Activated naive CD4-positive, alpha-beta T cell treated with anti-CD3 and anti-CD28 coated beads, Interleukin-2, amount 50 U/mL, for 24 hours (primary cell): ENCODE results near the gene SHE.
A peak's percentile ranks its signal among the peaks of the same experiment; 100 is the strongest.
"Not testable (repeated sequence)": the region's sequence is repeated elsewhere in the genome, so short reads cannot be mapped to it uniquely, and the experiment has no call there.

ENCODE experiments used
- H3K27ac Mint-ChIP-seq: one replicate; pipeline ENCODE4 v1.8.0; 2021; ENCODE audit warnings: mild to moderate bottlenecking, mixed read lengths
- H3K27me3 Mint-ChIP-seq: one replicate; pipeline ENCODE4 v1.8.0; 2021; ENCODE audit warnings: mixed read lengths
- H3K36me3 Mint-ChIP-seq: one replicate; pipeline ENCODE4 v1.8.0; 2021; ENCODE audit warnings: mixed read lengths
- H3K4me1 Mint-ChIP-seq: one replicate; pipeline ENCODE4 v1.8.0; 2021; ENCODE audit warnings: mixed read lengths
- H3K4me3 Mint-ChIP-seq: one replicate; pipeline ENCODE4 v1.8.0; 2021; ENCODE audit warnings: mild to moderate bottlenecking, mixed read lengths
- H3K9me3 Mint-ChIP-seq: one replicate; pipeline ENCODE4 v1.8.0; 2021; ENCODE audit warnings: mixed read lengths

SHE gene

GRCh38 chr1:154502066-154502743 lies at the start of gene SHE, which contains the start of gene TDRD10:
TSS of gene SHE (minus strand) at chr1:154502412. CDS start at chr1:154502026, 386 bp downstream.
TSS of gene TDRD10 (plus strand) at chr1:154502219. CDS start at chr1:154506904, 4,685 bp downstream.
- H3K36me3 Mint-ChIP-seq = no peaks in the 10 kb centered on the region
- H3K4me1 Mint-ChIP-seq = peaks cover 5% of the 10 kb centered on the region
- peak within 1 kb of the TSS; percentile 66 for H3K4me3 Mint-ChIP-seq
- H3K27me3 Mint-ChIP-seq = peaks cover 29% of the 10 kb centered on the region
- H3K9me3 Mint-ChIP-seq = no peaks in the 10 kb centered on the region
- peak within 1 kb of the TSS; percentile 59 for H3K27ac Mint-ChIP-seq

DNA sequence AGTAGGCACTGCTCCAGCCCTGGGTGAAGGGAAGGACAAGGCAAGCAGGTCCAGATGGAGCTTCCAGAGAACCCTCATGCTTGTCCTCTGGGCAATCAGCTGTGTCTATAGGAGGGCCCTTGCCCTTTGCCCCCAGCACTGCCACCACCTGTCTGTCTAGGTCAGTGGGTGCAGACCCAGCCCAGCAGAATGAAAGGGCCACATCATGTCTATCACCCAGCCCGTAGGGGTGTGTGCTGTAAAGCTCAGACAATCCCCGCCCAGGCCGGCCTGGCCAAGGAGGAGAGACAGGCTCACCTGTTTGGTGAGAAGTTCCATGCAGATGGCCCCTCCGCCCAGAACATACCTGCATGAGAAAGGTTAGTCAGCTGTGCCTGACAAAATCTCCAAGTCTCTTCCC lies 49.3 kb upstream of the SHE start:
- H3K36me3 Mint-ChIP-seq = peaks cover 17% of the 10 kb centered on the region
- no peak overlapping the region for H3K27ac Mint-ChIP-seq
- no peaks in the 10 kb centered on the region for H3K9me3 Mint-ChIP-seq
- H3K4me1 Mint-ChIP-seq = peaks cover 52% of the 10 kb centered on the region
- no peaks in the 10 kb centered on the region for H3K27me3 Mint-ChIP-seq
- H3K4me3 Mint-ChIP-seq = no peak overlapping the region

DNA sequence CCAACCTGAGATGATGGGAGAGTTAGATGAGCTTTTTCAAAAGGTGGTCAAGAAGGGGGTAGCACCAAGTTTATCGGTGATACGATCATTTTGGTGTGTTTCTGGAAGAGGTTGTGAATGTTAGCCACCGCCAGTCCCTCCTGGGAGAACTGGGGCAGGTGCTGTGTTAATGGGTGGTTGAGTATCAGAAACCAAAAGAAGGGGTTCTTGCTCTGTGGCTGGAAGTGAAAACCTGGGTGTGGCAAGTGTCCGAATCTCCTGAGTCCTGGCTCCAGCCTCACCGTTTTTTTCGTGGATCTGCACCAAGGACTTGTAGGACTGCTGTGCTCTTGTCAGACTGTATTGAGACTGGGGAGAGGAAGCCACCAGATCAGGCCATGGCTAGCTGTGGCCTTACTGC lies 48.4 kb upstream of the SHE start:
- Mint-ChIP-seq H3K36me3 (peaks cover 17% of the 10 kb centered on the region), H3K4me1 (peaks cover 44% of the 10 kb centered on the region), H3K4me3 (no peak overlapping the region), H3K27me3 (no peaks in the 10 kb centered on the region), H3K9me3 (no peaks in the 10 kb centered on the region), H3K27ac (no peak overlapping the region)

- peaks cover 16% of the 10 kb centered on the region for H3K36me3 Mint-ChIP-seq
- H3K27ac Mint-ChIP-seq = no peak overlapping the region
- peaks cover 38% of the 10 kb centered on the region for H3K4me1 Mint-ChIP-seq
- H3K9me3 Mint-ChIP-seq = no peaks in the 10 kb centered on the region
- H3K4me3 Mint-ChIP-seq = no peak overlapping the region
- H3K27me3 Mint-ChIP-seq = no peaks in the 10 kb centered on the region
These were observed 47.9 kb upstream of the SHE start for GRCh38 chr1:154550070-154550469.

DNA sequence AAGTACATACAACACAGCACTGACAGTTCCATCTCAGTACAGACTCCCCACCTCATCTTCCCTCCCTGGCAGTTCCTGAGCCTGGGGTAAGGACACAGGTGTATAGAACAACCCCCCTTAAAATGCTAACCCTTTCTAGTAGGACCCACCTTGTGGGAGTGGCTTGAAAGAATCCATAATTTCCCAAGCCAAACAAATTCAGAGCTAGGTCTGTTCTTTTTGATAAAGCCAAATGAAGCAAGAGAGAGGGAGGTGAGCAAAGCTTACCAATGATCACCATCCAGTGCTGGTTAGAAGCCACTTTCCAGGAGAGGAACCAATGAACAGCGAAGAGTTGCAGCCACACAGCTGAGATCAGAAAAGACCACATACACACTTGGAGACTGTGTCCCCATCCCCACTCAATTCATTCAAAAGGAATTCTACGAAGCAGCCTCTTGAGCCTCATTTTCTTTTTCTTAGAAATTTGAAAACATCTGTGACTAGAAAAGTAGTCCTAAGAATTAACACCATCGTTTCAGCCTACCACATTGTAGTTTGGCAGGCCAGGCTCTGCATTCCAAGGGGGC lies 47.1 kb upstream of the SHE start:
- Mint-ChIP-seq H3K36me3 (peaks cover 13% of the 10 kb centered on the region), H3K27me3 (no peaks in the 10 kb centered on the region)

GRCh38 chr1:154548028-154548427 lies 45.8 kb upstream of the SHE start:
- Mint-ChIP-seq H3K36me3 (peaks cover 9% of the 10 kb centered on the region), H3K27me3 (no peaks in the 10 kb centered on the region), H3K4me1 (peaks cover 29% of the 10 kb centered on the region), H3K9me3 (no peaks in the 10 kb centered on the region), H3K4me3 (no peak overlapping the region), H3K27ac (peak overlapping the region; percentile 14)

More for the DNA sequence above, 47.1 kb upstream of the SHE start:
- no peaks in the 10 kb centered on the region for H3K9me3 Mint-ChIP-seq
- H3K27ac Mint-ChIP-seq = no peak overlapping the region
- H3K4me1 Mint-ChIP-seq = peaks cover 36% of the 10 kb centered on the region
- no peak overlapping the region for H3K4me3 Mint-ChIP-seq

GRCh38 chr1:154547105-154547732 lies 45.0 kb upstream of the SHE start:
- peak overlapping the region; percentile 14 for H3K27ac Mint-ChIP-seq
- no peak overlapping the region for H3K4me3 Mint-ChIP-seq
- H3K9me3 Mint-ChIP-seq = no peaks in the 10 kb centered on the region
- no peaks in the 10 kb centered on the region for H3K27me3 Mint-ChIP-seq
- peaks cover 27% of the 10 kb centered on the region for H3K4me1 Mint-ChIP-seq
- H3K36me3 Mint-ChIP-seq = peaks cover 7% of the 10 kb centered on the region

DNA sequence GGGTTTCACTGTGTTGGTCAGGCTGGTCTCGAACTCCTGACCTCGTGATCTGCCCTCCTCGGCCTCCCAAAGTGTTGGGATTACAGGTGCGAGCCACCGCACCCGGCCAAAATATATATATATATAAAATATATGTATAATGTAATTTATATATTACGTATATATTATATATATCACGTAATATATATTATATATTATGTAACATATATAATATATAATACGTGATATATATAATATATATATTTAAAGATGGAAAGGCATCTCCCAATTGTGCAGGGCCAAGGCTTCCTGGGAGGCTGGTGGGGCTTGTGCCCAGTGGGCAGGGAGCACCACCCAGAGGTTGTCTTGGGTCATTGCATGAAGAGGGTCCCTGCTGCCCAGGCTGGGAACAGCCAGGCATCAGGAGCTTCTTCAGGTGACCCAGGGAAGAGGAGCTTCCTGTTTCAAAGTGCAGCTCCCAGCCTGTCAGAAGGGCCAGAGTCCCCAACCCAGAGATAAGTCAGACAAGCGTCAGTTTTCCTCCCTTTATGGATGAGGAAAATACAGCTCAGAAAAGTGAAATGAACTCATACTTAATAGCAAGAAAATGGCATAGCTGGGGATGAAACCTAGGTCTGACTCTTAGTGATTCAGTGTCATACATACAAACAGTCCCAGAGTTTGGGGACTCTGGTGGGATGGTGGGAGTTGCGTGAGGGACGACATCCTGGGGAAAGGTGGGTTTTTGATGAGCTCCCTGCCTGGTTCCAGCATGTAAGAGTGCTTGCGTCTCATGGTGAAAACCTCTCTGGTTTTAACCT lies 44.3 kb upstream of the SHE start:
- Mint-ChIP-seq H3K4me1 (peaks cover 27% of the 10 kb centered on the region), H3K36me3 (peaks cover 5% of the 10 kb centered on the region), H3K27me3 (no peaks in the 10 kb centered on the region), H3K9me3 (no peaks in the 10 kb centered on the region), H3K27ac (no peak overlapping the region), H3K4me3 (no peak overlapping the region)

DNA sequence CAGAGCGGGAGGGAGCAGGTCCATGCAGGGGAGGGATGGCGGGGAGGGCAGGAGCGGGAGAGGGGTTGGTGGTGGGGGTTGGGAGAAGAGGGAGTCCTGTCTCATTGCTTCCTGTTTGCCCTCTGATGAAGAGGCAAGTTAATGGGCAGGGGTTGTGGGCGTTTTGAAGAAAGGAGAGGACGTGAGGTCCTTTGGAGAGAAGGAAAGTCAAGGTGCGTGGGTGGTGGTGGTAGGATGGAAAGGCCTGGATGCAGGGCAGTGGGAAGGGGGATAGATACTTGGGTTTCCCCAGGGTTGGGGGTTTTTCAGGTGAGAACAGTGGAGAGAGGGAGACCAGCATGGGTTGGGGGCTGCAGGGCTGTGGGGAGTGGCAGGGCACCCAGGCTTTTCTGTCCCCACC lies 39.0 kb upstream of the SHE start:
- Mint-ChIP-seq H3K9me3 (no peaks in the 10 kb centered on the region), H3K36me3 (no peaks in the 10 kb centered on the region), H3K27me3 (peaks cover 1% of the 10 kb centered on the region), H3K27ac (no peak overlapping the region), H3K4me3 (no peak overlapping the region), H3K4me1 (no peaks in the 10 kb centered on the region)

- no peaks in the 10 kb centered on the region for H3K4me1 Mint-ChIP-seq
- H3K27ac Mint-ChIP-seq = no peak overlapping the region
- peaks cover 1% of the 10 kb centered on the region for H3K27me3 Mint-ChIP-seq
- no peak overlapping the region for H3K4me3 Mint-ChIP-seq
- no peaks in the 10 kb centered on the region for H3K36me3 Mint-ChIP-seq
- no peaks in the 10 kb centered on the region for H3K9me3 Mint-ChIP-seq
These were observed 37.6 kb upstream of the SHE start for GRCh38 chr1:154539486-154540483.

- H3K27ac Mint-ChIP-seq = no peak overlapping the region
- H3K4me1 Mint-ChIP-seq = no peaks in the 10 kb centered on the region
- H3K9me3 Mint-ChIP-seq = no peaks in the 10 kb centered on the region
- H3K27me3 Mint-ChIP-seq = peaks cover 3% of the 10 kb centered on the region
- H3K36me3 Mint-ChIP-seq = no peaks in the 10 kb centered on the region
- no peak overlapping the region for H3K4me3 Mint-ChIP-seq
These were observed 34.4 kb upstream of the SHE start for GRCh38 chr1:154536570-154536969.

DNA sequence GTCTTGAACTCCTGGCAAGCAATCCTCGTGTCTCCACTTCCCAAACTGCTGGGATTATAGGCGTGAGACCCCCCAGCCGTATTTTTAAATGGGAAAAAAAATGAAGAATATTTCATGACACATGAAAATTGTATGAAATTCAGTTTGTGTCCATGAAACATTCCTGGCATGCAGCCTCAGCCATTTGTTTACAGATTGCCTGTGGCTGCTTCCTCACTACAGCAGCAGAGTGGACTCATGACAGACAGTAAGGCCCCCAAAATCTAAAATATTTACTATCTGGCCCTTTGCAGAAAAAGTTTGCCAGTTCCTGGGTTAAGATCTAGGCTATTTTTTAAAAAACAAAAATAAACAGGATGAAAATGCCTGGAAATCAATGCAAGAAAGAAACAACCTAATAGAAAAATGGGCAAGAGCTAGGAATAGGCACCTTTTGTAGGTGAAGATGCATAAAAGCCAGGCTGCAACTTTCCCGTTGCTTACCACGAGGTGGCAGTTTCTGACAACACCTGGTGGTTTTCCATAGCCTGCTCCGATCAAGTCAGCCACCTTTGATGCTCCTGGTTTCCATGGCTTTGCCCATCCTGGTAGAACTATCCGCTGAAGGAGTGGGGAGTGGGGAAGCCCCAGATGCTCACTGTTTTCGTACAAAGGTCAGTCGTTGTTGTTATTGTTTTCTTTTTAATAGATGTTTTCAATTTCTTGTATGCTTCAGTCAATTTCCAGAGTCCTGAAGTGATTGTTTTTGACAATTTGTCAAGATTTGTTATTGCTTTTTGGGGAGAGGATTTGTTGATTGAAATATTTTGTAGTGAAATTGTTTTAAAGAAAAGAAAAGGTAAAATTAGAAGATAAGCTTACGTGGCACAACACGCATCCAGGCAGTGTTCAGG lies 32.0 kb upstream of the SHE start:
- Mint-ChIP-seq H3K27me3 (peaks cover 2% of the 10 kb centered on the region), H3K36me3 (no peaks in the 10 kb centered on the region), H3K9me3 (no peaks in the 10 kb centered on the region), H3K4me3 (no peak overlapping the region), H3K4me1 (no peaks in the 10 kb centered on the region), H3K27ac (no peak overlapping the region)

GRCh38 chr1:154531950-154532349 lies 29.7 kb upstream of the SHE start:
- H3K27ac Mint-ChIP-seq, H3K9me3 Mint-ChIP-seq, H3K4me1 Mint-ChIP-seq, H3K4me3 Mint-ChIP-seq, H3K27me3 Mint-ChIP-seq, H3K36me3 Mint-ChIP-seq: not testable (repeated sequence)

- Mint-ChIP-seq H3K27me3 (no peaks in the 10 kb centered on the region), H3K9me3 (no peaks in the 10 kb centered on the region), H3K27ac (no peak overlapping the region), H3K4me3 (no peak overlapping the region), H3K4me1 (no peaks in the 10 kb centered on the region), H3K36me3 (no peaks in the 10 kb centered on the region)
These were observed 27.1 kb upstream of the SHE start for GRCh38 chr1:154529308-154529707.
